ENCODE measurements around the gene ADAMTS19.

ADAMTS19 gene

DNA sequence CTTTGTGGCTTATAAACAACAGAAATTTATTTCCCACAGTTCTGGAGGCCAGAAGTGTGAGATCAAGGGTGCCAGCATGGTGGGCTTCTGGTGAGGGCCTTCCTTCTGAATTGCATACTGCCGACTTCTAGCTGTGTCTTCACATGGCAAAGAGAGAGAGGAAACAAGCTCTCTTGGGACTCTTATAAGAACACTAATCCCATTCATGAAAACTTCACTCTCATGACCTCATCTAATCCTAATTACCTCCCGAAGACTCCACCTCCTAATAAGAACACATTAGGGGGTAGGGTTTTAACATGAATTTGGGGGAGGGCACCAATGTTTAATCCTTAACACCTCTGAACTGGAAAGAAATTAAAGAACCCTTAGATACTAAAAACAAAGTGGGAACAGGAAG, 211.9 kb downstream of the ADAMTS19 start:
- DNase-seq (ENCODE audit: low read depth), result no peak

DNA sequence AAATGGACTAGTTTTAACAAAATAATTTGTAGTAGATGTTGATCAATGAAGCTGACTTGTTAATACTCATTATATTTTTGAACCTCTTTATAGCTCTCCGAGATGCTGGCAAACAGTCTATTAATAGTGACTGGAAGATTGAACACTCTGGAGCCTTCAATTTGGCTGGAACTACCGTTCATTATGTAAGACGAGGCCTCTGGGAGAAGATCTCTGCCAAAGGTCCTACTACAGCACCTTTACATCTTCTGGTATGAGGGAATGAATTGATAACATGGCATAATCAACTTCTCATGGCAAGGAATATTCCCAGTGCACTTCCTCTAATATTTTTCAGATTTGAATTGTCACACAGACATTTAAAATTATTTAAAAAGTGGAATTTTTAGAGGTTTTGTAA, 219.6 kb downstream of the ADAMTS19 start:
- no peak for DNase-seq (ENCODE audit: low read depth)

DNA sequence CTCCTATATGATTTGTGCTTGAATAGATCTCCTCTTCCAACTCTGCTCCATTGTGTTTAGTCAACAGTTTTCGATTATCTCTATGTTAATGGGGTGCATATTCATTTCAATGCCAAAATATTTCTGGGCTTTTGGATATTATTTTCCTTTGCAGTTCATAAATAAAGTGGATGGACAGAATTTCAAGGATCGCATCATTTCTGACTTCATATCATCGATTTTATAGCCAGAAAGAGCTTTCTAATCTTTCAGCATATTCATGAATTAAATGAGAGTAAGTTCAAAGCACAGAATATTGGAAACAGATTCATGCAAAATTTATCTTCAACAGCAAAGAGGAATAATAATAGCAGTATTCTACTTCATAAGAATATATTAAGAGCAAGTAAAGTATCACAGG, 227.8 kb downstream of the ADAMTS19 start:
- DNase-seq (ENCODE audit: low read depth), result no peak

DNA sequence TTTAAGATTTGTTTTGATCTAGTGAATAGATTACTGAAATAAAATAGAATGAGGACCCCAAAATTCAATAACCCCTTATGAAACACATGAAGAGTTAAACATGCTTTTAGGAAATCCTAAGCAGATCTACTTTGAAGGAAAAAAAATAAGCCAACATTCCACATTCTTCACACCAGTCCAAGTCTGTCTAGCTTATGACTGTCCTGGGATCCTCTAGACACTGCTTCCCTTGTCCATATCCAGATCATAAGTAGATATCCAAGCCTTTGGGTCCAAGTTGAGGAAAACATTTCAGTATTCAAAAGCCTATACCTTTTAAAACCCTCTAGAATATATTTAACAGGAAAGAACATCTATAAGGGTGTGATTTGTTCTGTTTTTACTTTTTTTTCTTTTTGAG, 228.9 kb downstream of the ADAMTS19 start:
- no peak for DNase-seq (ENCODE audit: low read depth)

DNA sequence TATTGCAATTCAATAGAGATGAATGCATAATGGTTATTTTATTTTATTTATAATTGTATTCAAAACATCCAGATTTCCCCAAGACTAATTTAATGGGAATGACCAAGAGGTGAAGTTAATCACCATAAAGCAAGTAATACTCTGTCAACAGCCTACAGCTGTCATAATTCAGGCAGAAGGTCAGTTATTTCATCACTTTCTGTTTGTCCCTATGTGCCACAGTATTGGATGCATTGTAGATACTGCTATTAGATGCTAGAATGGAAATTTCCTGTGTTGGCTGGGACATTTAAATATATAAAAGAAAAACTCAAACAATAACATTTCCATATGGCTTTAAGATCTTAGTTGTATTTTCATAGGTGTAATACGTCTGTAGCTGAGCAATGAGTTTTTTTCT, 231.1 kb downstream of the ADAMTS19 start:
- DNase-seq (ENCODE audit: low read depth), result no peak

DNA sequence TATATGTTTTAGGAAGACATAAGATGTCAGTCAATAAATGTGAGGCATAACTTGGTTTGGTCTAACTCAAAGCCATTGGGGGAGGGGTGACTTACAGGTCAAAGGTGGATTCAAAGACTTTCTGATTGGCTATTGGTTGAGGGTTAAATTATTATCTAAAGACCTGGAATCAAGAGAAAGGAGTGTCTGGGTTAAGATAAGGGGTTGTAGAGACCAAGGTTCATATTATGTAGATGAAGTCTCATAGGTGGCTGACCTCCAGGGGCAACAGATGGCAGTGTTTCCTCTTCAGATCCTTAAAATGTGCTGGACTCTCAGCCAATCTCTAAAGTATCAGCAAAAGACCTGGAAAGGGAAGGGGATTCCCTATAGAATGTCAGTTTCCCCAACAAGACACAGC, 236.5 kb downstream of the ADAMTS19 start:
- no peak for DNase-seq (ENCODE audit: low read depth)

DNA sequence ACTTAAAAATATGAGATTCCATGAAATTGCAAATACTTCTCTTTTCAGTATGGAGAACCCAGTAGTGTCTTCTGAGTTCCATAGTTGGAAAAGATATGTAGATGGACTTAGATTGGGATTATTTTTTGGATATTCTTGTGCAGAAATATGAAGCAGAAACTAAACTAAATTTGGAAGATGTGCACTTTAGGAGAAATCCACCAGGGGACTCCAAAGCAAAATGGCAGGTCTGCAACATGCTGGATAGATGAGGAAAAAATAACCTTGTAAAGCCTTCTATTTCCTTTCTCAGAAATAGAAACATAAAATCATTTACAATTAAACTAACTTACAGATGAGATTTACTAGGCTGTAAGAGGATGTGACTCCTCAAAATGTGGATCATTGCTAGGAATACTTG, 238.6 kb downstream of the ADAMTS19 start:
- no peak for DNase-seq (ENCODE audit: low read depth)

DNA sequence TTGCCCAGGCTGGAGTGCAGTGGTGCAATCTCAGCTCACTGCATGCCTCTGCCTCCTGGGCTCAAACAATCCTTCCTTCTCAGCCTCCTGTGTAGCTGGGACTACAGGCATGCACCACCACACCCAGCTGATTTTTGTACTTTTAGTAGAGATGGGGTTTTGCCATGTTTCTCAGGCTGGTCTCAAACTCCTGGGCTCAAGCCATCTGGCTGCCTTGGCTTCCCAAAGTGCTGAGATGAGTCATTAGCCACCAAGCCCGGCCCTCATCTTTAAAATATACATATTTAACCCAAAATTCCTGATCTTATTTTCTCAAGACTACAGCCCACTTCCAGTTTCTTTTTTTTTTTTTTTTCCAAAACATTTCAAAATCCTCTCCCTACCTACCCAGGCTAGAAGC, 256.1 kb downstream of the ADAMTS19 start:
- no peak for DNase-seq (ENCODE audit: low read depth)

DNA sequence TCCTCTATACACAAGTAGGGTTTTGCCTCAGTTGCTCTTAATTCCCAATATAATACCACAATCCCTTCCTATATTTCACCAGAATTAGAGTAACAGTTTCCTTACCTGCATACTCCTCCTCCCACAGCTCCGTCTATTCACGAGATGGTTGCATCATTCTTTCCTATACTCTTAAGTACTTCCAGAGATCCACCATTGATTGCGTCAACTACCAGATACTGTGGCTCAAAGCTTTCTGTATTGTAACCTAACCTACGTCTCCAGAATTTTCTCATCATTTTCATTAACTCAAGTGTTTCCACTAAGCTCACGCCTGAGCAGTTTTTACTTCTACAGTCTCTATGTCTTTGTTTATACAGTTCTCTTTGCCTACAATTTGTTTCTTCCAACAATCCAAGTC, 256.6 kb downstream of the ADAMTS19 start:
- no peak for DNase-seq (ENCODE audit: low read depth)

DNA sequence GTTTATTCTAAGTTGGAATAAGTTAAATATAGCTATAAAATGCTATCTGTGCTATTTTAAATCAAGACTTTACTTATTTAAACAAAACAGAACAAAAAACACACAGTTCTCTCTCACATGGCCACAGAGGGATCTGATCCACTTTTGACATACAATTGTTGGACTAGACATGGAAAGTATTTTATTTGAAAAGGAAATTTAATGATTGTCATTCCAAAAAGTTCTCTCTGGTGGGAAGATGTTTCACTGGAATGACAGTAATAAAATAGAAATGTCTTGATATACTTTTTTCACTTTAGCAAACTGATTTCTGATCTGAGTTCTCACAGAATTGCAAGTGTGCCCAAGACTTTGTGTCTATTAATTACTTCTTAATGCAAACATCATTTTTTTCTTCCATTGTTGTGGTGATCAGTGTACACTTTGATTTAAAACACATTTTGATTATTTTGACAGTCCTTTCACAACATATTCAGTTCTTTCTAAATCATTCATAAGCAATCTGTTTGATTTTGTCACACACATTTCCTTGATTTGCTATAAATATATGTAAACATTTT, 257.7 kb downstream of the ADAMTS19 start:
- no peak for DNase-seq (ENCODE audit: low read depth)

DNA sequence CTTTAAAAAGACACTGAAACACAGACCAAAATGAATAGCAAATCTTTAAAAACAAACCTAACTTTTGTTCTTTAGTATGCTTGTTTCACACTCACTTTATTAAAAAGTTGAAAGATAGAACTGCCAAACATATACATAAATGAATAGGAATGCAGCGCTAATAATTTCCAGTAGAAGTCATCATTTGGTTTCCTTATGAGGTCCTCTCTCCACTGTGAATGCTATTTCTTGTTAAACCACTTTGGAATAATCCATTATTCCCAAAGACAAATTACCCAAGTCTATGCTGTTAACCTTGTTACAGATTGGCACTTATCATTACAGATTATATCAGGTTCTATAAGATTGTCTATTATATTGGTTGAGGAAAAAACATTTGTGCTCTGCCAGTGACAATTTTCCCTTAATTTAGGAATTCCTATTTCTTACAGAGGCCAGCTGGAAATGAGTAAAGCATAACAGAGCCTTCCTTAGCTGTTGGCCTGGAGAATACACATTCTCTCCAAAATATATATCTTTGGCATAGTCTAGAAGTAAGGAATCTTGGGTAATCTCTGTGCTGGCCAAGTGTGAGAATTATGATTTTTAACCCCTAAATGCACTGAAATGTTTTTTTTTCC, 258.5 kb downstream of the ADAMTS19 start:
- DNase-seq (ENCODE audit: low read depth), result no peak

DNA sequence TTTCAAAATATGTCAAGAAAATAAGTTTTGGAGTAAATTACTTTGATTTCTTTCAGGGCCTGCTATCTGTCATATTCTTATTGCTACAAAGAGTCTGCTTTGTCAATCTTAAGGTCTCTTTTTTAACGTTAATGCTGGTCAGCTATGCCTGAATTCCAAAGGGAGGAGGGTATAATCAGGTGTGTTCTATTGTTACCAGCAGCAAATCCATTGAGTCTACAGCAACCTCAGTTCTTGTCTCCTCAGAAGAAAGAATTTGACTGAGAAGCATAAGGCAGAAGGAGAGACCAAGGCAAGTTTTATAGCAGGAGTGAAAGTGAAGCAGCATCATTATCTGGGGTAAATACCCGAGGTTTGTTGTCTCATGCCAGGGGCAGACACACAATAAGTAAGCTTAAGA, 264.1 kb downstream of the ADAMTS19 start:
- no peak for DNase-seq (ENCODE audit: low read depth)

DNA sequence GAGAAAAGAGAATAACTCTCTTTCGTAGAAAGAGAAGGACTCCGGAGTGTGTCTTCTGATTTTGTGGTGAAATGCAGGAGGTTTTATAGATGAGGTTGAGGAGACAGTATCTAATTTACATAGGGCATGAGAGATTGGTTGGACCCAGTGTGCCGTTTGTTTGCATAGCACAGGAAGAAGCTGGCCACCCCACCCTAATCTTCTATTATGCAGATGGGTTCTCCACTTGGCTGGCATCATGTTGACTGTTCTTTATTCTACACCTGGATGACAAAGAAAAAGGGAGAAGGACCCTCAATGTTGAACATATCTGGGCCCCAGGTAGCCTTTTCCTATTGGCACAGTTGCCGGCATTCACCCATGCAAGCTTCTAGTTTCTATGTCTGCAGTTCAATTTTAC, 264.5 kb downstream of the ADAMTS19 start:
- no peak for DNase-seq (ENCODE audit: low read depth)

DNA sequence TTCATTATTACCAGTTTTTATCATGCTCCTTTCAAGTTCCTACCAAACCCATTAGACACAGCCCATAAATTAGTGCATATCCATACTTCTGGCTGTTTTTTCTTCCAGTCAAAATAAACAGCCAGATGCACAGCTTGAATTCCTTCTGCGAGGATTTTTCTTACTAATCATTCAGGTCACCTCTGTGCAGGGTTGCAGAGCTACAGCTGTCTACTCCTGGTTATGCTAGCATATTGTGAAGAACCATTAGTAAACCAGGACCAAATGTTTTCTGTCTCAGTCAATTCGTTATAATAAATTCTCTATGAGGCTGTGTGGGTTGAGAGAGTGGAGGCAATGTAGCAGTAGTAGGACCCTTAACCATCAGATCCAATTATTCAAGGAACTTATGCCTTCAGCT, 279.7 kb downstream of the ADAMTS19 start:
- DNase-seq (ENCODE audit: low read depth), result no peak

DNA sequence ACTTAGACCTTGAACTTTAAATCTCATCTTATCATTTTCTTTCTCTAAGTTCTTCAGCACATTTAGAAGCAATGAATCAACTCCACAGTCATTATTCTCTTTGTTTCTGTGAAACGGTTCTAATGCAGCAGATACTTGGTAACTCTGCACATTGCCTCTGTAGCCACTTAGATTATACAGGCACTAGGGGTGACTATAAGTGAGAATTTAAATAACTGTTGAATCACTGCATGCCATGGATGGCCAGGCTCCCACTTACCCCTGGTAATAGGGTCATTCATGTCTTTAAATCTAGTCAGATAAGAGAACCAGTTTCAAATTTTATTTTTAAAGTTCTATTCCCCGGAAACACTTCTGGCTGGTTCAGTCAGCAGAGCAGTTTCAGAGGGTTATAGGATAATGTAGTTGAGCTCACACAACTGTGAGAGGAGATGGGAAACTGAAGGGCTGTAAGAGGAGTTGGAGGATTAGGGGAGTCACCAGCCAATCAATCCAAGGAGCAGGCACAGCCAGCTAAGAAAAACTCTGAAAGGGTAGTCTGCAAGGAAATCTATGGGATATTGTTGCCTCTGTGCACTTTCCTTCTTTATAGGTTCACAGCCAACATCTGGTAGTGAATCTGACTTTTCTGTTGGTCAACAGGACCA, 283.6 kb downstream of the ADAMTS19 start:
- DNase-seq (ENCODE audit: low read depth), result no peak

DNA sequence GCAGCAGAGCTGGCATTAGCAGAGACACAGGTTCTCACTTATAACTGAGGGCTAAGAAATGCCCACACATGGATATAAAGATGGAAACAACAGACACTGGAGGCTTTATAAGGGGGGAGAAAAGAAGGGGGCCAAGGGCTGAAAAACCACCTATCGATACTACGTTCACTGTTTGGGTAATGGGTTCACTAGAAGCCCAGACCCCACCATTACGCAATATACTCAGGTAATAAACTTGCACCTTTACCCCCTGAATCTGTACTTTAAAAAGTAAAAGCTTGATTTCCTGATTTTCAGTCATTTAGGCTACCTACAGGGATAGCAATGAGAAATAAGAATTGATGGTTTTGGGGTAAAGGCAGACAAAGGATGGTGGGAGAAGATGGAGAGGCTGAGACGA, 285.9 kb downstream of the ADAMTS19 start:
- no peak for DNase-seq (ENCODE audit: low read depth)

DNA sequence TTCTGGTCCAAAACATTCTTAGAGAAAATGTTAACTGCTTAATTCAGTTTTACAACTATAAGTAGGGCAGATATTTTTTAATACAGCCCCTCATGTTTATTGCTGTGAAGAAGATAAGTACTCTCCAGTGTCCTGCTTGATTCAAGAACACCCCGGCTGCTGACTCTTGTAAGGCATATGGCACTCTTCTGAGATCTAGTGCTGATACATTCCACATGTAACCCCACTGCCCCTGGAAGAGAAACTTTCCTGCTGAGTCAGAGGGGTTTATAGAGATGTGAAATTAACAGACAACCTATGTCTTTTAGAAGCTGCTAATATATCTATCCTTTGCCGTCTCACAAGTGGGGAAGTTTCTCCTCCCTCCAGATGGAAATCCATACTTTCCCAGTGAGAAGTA, 286.8 kb downstream of the ADAMTS19 start:
- peak; percentile 1 for DNase-seq (ENCODE audit: low read depth)

DNA sequence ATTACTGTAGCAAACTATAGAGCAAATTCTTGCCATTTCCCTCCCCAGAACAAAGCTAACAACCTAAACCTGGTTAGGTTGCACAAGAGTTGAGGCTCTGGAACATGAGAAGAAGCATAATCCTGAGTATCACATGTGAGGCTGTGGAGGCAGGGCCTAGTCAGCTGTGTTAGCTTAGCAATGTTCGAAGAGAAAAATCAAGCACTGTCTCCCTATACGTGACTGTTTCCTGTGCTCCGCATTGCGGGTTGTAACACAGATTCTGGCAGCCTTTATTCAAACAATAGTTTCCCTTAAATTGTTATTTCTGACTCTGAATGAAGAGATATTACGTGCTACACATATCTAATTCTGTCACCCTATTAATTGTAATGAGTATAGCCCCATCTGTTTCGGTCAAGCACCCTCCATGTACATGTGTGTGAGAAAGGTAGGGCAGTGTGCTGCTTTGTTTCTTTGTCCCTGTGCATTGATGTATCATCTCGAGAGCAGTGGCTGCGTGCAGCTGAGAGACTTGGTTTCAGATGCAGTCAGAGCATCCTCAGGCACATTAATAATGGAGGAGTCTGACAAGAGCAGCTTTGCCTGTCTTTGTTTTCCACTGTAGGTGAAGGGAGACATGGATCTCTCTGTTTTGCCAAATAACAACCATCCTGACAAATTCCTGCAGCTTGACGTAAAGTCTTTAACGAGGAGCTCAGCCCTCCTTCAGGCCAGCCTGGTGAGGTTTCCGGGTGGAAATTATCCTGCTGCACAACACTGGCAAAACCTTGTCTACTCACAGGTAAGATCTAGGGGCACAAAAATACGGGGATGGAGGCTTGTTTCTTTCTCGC, 287.7 kb downstream of the ADAMTS19 start, which contains the start of gene MINAR2:
Gene MINAR2, plus strand, starts transcription at position 523 of the 836 bp plus-strand sequence. Its CDS starts 97 bp downstream, at position 620.
- DNase-seq (ENCODE audit: low read depth), result no peak

DNA sequence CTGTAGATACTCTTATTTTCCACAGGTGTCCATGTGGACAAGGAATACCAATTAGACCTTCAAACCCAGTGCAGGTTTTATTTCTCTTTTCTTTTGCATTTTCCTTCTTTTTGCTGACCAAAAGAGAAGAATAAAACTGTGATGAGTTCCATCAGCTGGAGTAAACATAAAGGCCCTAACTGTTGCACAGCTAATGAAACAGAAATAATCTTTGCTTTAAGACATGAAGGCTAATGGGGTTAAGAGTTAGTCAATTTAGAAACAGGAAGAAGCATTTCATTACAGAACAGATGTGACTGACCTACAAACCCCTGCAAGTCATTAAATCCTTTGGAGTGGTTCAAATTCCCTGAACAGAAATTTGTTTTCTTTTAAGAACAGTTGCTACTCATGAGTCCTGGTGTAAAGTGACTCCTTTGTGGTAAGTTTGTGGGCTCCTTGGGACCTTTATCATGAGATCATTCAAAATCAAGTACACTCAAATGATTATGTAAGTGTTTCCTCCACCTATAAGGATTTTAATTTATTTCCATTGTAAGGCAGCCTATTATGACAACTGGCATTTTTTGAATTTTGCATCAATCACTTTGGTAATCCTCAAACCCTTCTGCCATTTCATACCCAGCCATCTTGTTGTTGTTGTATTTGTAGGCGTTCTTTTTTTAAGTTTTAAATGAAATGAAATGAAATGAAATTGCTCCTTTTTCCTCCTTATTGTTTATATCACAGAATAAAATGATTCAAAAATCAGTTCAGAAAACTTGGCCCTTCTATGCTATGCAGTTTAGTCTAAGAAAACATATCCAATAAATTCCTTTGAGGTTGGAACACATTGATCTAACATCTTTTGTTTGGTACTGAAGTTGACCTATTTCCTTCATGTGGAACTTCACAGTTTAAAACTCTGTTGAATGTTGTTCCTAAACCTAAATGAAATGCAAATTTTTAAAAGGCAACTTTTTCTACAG, 289.1 kb downstream of the ADAMTS19 start:
- DNase-seq (ENCODE audit: low read depth), result no peak

DNA sequence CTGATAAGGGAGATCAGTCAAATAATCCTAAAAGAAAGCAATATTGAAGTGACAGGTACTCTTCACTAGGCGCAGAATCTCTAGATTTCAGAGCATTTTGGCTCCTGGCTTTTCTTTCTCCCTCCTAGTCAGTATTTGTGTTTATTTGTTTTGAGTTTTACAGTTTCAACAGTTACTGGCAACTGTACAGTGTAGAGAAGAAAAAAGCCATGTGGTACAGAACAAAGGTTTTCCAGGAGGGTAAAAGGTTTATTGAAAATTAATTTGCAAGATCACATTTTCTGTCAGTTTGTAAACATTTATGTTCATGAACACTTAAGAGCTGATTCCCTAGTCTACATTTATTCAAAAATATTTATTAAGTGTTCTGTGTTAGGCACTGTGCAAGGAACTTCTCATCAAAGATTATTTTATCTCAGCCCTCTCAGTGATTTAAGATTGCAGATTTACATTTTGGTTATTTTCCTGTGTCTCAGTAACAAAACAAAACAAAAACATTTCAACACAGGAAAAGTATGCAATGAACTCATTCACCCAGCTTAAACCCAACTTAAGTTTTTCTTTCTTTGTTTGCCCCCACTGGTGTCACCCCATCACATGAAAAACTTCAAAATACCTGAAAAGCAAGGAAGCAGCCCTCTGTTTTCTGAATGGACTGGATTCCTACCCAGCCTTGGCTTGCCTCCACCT, 300.7 kb downstream of the ADAMTS19 start:
- DNase-seq (ENCODE audit: low read depth), result no peak

DNA sequence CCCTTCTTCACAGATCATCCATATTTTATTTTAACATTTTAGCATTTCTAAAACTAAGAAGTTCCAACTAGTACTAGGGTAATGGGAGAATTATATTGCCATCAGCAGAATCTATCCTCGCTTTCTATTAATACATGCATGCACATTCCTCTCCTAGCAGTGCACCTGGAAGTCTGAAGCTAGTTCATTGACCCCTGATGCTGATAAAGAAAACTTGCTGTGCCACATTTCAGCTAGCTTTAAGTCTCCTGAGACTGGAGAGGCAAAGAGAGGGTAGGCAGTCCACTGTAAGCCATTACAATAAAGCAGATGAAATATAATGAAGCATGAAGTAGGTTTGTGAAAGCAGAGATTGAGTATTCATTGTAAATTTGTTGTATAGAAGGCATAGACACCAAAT, 303.6 kb downstream of the ADAMTS19 start:
- DNase-seq (ENCODE audit: low read depth), result no peak
